Activated CD4-positive, alpha-beta T cell treated with anti-CD3 and anti-CD28 coated beads, Interleukin-2, amount 50 U/mL, for 48 hours (primary cell): ENCODE data around the gene CBFA2T2.
"Not testable (repeated sequence)": the region's sequence is repeated elsewhere in the genome, so short reads cannot be mapped to it uniquely, and the experiment has no call there.

Experiments
- DNase-seq, 2 experiments: peaks; one replicate each; pipeline ENCODE4 v3.0.0-alpha.2; 2020

The CBFA2T2 gene

GRCh38 chr20:33490023-33490933 is at the start of gene CBFA2T2:
TSS of gene CBFA2T2 (plus strand) at chr20:33490096. CDS start at chr20:33490268, 172 bp downstream.
- peak; percentile 52 to 61 for DNase-seq

GRCh38 chr20:33440562-33440961 is 49.3 kb upstream of the CBFA2T2 start:
- DNase-seq: not testable (repeated sequence)

DNA sequence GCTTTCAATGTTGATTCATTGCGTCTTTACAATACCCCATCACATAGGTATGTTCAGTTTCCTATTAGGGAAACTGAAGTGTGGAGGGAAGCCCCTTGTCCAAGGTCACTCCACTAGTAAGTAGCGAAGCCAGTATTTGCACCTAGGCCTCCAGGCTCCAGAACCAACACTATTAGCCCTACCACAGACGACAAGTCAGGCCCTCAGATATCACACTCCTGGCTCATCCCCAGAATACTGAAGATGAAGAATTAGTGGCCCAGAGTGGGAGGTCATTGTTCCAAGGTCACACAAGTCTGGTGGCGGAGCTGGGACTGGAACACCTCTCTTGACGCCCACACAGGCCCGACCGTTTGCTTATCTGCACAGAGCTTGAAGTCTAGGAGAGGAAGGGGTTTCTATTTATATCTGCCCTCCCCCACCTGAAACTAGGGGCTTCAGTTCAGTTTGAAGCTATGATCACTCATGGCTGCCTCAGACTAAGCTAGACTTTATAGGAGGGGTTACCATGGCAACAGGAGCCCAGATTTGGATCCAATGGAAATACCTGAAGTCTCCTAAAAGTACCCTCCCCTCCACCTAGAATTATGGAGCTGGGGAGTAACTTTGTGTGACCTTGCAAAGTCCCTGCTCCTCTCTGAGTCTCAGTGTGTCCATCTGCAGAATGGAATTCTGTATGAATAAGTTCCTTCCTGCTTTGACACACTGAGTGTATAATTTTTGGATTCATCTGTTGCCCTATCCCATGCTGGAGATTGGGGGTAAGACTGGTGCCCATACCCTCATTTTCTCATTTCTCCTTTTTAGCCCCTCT is 48.5 kb upstream of the CBFA2T2 start:
- no peak for DNase-seq

- no peak for DNase-seq
Measured at GRCh38 chr20:33442136-33443005, 47.5 kb upstream of the CBFA2T2 start.

- no peak for DNase-seq
Measured at GRCh38 chr20:33443006-33443511, 46.8 kb upstream of the CBFA2T2 start.

DNA sequence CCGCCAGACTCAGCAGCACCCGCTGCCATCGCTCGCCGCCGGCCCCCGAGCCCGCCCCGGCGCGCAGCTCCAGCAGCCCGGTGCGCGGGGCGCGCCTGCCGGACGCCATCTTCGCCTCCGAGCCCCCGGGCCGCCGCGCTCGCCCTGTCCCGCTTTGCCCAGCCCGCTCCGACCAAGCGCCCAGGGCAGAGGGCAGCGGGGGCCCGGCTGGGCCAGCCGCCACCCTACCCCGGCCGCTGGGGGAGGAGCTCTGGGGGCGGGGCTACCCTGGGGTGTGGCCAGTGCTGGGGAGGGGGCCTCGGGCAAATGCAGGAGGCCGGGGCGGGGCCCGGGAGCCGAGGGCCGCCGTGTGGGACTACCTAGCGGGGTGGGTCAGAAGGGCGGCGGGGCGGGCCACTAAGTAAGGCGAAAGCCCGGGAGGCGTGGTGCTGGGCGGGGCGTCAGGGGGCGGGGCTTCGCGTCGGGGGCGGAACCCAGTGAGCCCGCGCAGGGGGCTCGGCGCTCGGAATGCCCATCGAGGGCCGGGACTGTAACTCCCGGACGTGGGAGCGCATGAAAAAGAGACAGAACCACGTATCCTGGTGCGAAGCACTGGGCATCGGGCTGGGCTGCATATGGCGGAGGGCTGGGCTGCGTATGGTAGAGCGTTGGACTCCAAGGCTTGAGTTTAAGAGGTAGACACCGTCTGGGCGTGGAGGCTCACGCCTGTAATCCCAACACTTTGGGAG is 46.2 kb upstream of the CBFA2T2 start, which contains the start of gene SNTA1:
TSS of gene SNTA1 (minus strand) at position 252 of the 728 bp plus-strand sequence. CDS start at position 109, 143 bp downstream.
- DNase-seq: peak; percentile 95

DNA sequence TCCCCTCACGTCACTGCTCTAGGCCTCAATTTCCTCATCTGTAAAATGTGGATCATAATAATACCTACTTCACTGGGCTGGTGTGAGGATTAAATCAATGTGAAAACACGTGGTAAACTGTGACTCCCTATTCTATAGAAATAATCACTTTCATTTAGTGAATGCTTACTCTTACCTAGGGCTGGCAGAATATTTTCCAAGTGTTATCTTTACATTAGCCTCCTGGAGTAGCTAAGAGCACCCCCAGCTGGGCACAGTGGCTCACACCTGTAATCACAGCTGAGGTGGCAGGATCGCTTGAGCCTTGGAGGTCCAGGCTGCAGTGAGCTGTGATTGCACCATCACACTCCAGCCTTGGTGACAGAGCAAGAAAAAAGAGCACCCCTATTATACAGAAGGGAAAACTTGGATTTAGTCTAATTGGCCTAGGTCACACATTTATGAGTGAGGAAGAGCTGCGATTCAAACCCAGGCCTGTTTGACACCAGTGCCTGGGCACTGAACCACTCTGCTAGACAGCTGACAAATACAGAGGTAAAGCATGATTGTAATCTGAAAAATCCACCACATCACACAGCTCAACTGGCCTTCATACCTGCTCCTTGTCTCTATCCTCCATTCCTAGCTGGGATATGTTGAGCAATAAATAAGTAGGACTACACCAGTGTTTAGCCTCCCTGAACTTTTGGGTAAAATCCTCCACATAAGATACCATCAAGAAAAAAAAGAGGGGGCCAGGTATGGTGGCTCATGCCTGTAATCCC is 44.9 kb upstream of the CBFA2T2 start:
- DNase-seq: peak; percentile 21 to 40

GRCh38 chr20:33445881-33446625 is 43.8 kb upstream of the CBFA2T2 start:
- DNase-seq: no peak

DNA sequence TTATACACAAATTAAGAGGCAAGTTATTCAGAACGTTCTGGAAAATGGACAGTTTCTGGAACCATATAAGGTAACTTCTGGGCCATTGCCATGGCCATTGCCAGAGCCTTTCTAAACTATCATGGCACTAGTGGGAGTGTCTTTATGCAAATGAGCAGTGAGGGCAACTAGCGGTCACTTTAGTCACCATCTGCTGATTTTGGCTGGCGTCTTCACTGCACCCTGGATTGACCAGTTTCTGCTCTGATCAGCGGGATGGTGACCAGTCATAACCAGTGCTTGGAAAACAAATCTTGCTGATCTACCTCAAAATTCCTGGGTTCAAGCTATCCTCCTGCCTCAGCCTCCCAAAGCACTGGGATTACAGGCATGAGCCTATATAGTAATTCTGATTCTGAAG is 39.0 kb upstream of the CBFA2T2 start:
- no peak for DNase-seq

DNA sequence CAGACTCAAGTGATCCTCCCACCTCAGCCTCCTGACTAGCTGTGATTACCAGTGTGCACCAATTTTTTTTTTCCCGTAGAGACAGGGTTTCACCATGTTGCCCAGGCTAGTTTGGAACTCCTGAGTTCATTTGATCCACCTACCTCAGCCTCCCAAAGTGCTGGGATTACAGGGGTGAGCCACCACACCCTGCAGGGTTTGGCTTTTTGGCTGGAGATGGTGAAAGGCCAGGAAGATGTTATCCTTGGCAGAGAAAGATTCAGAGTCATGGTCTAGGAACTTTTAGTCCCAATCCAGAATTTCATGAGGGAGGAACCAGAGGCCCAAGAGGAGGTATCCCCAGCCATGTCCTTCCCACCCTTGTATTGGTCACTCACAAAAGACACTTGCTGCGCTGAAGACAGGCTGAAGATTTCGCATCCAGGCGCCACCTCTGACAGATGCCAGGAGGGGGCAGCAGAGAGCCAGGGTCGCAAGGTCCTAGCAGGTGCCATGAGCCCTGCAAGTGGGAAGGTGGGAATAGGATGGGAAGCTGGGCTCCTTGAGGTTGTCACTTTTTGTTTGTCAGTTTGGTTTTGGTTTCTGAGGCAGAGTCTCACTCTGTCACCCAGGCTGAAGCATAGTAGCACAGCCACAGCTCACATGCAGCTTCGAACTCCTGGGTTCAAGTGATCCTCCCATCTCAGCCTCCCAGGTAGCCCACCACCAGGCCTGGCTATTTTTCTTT is 32.8 kb upstream of the CBFA2T2 start:
- DNase-seq: peak; percentile 87 to 90

- no peak for DNase-seq
Measured at GRCh38 chr20:33459599-33459998, 30.3 kb upstream of the CBFA2T2 start.

GRCh38 chr20:33460711-33461110 is 29.2 kb upstream of the CBFA2T2 start:
- no peak for DNase-seq

- DNase-seq: no peak
Measured at GRCh38 chr20:33463332-33464101, 26.4 kb upstream of the CBFA2T2 start.

DNA sequence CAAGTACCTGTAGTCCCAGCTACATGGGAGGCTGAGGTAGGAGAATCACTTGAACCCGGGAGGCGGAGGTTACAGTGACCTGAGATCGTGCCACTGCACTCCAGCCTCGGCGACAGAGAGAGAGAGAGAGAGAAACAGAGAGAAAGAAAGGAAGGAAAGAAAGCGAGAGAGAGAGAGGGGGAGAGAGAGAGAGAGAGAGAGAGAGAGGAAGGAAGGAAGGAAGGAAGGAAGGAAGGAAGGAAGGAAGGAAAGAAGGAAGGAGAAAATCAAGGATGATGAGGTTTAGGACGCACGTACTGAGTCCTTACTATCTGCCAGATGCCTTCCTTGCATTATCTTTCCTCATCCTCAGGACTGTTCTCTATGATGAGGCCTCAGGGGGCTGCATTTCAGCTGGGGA is 25.1 kb upstream of the CBFA2T2 start:
- not testable (repeated sequence) for DNase-seq

DNA sequence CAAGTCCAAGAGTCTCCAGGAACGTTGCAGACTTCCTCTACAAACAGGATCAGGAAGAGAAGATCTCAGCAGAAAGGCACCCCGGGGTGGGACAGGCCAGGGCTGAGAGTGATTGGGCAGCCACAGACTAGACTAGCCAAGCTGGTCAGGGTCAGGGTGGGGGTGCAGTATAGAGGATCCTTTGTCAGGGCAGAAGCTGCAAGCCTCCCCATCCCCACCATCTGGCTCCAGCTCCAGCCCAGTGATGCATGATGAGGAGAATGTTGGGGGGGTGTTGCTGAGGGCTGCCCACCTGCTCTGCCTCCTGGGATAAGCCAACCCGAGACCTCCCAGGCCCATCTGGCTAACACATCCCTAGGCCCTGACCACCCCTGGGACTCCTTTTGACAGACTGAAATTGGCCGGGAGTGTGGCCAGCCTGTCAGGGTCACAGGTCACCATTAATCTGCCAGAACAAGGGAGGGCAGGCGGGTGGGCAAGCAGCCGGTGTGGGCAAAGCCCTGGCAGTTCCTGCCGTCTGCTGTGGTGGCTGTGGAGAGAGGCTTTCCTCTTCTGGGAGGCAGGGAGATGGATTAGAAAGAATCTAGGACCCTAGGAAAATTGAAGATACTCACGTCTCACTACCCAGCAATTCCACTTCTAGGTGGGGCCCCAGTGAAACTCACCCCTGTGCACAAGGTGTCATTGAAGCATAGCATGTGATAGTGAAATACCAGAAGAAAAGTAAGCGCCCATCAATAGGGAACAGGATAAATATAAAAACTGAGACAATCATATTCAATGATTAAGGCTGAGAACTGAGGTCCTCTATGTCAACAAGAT is 24.2 kb upstream of the CBFA2T2 start:
- DNase-seq: no peak

GRCh38 chr20:33466303-33466646 is 23.6 kb upstream of the CBFA2T2 start:
- DNase-seq: no peak

GRCh38 chr20:33470457-33470856 is 19.4 kb upstream of the CBFA2T2 start:
- no peak for DNase-seq

GRCh38 chr20:33470866-33471265 is 19.0 kb upstream of the CBFA2T2 start:
- no peak for DNase-seq
